ENCODE data around the gene SDK1. TPM values are rescaled to one million over a fixed set of nuclear protein-coding genes. Genes with fewer than 3 reads are reported as not detected.
"Not testable (repeated sequence)": the region's sequence is repeated elsewhere in the genome, so short reads cannot be mapped to it uniquely, and the experiment has no call there.

The SDK1 gene
- total RNA-seq, 2 donors from 2014 or later = 19.8 to 32.4 TPM

GRCh38 chr7:4257146-4258111 lies 956.4 kb downstream of the SDK1 start:
- intact Hi-C loops (cut with DNase I) = no loop called here

GRCh38 chr7:4260116-4260515 lies 959.1 kb downstream of the SDK1 start:
- H3K9me3 ChIP-seq; H3K4me3 ChIP-seq; DNase-seq; H3K36me3 ChIP-seq (replicated peaks in 1 of 2; ENCODE audit: insufficient read depth in 1 of 2, low read depth in 2 of 2); intact Hi-C loops (cut with DNase I); H3K4me1 ChIP-seq; H3K27ac ChIP-seq; ATAC-seq; H3K27me3 ChIP-seq: not testable (repeated sequence)
- WGBS, 2 donors = 93 to 94% methylated on average over 13 to 15 of the region's 15 CpGs

More at GRCh38 chr7:4257146-4258111, 956.4 kb downstream of the SDK1 start:
- DNase-seq = no peak
- H3K36me3 ChIP-seq (replicated peaks in 1 of 2; ENCODE audit: insufficient read depth in 1 of 2, low read depth in 2 of 2) = no peaks in the 10 kb centered on the region
- H3K4me1 ChIP-seq = no peaks in the 10 kb centered on the region
- H3K9me3 ChIP-seq = no peaks in the 10 kb centered on the region
- H3K4me3 ChIP-seq = no peak overlapping the region
- H3K27ac ChIP-seq = no peak overlapping the region
- ATAC-seq = no peak
- TF ChIP-seq POLR2A (IDR thresholded peaks at IDR 0.05) (no peak), CTCF (IDR thresholded peaks at IDR 0.05) (no peak)
- H3K27me3 ChIP-seq = no peaks in the 10 kb centered on the region
- 84 to 86% methylated on average over 13 to 15 of the region's 15 CpGs for WGBS, 2 donors

DNA sequence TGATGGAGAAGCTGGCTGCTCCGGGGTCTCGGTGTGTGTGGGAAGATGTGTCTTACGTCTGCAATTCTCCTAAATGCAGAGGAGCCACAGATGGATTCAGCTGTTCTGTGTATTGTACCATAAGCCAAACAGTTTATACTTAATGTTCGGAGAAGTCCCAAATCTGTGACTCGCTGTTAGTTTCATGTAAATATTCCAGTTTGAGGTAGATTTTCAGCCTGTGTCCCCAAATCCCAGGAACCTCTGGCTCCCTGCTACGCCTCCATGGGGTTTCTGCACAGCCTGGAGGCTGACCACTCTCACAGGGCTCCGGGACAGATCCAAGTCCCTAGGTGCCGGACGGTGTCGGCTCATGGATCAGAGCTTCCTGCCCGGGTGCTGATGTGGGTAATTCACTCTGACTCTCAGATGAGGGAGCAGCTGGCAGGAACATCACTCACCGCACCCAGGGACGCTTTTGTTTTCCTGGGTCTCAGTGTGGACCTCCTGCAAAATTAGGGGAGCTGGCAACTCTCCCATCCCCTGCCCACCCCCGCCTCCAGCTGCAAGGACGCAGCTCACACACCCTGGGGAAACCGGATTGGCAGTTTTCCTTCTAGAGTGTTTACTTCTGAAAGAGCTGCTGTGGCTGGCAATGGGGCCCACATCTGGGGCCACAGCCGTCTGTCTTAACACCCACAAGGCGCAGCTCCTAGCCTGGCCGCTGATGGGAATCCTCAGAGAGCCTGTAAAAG lies 960.0 kb downstream of the SDK1 start:
- no peak overlapping the region for H3K4me3 ChIP-seq
- H3K4me1 ChIP-seq = no peaks in the 10 kb centered on the region
- H3K9me3 ChIP-seq = no peaks in the 10 kb centered on the region
- 80 to 86% methylated on average over 8 to 19 of the region's 19 CpGs for WGBS, 2 donors
- no peak overlapping the region for H3K27ac ChIP-seq
- no peak for DNase-seq
- no peaks in the 10 kb centered on the region for H3K27me3 ChIP-seq
- TF ChIP-seq CTCF (IDR thresholded peaks at IDR 0.05) = no peak
- TF ChIP-seq POLR2A (IDR thresholded peaks at IDR 0.05) = no peak
- no peaks in the 10 kb centered on the region for H3K36me3 ChIP-seq (replicated peaks in 1 of 2; ENCODE audit: insufficient read depth in 1 of 2, low read depth in 2 of 2)
- intact Hi-C loops (cut with DNase I) = no loop called here
- ATAC-seq = no peak

GRCh38 chr7:4261601-4261960 lies 960.5 kb downstream of the SDK1 start:
- Histone ChIP-seq H3K9me3 (no peaks in the 10 kb centered on the region), H3K36me3 (replicated peaks in 1 of 2; ENCODE audit: insufficient read depth in 1 of 2, low read depth in 2 of 2) (no peaks in the 10 kb centered on the region), H3K27ac (no peak overlapping the region), H3K27me3 (no peaks in the 10 kb centered on the region), H3K4me1 (no peaks in the 10 kb centered on the region), H3K4me3 (no peak overlapping the region)
- intact Hi-C loops (cut with DNase I) = no loop called here
- 82 to 84% methylated on average over 10 to 11 of the region's 11 CpGs for WGBS, 2 donors
- DNase-seq = no peak
- ATAC-seq = no peak
- TF ChIP-seq CTCF (IDR thresholded peaks at IDR 0.05) (no peak), POLR2A (IDR thresholded peaks at IDR 0.05) (no peak)

DNA sequence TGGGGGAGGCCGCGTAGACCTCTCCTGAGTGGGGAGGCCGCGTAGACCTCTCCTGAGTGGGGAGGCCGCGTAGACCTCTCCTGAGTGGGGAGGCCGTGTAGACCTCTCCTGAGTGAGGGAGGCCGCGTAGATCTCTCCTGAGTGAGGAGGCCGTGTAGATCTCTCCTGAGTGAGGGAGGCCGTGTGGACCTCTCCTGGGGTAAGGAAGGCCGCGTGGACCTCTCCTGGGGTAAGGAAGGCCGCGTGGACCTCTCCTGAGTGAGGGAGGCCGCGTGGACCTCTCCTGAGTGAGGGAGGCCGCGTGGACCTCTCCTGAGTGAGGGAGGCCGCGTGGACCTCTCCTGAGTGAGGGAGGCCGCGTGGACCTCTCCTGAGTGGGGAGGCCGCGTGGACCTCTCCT lies 963.2 kb downstream of the SDK1 start:
- H3K27me3 ChIP-seq; H3K4me3 ChIP-seq; H3K36me3 ChIP-seq (replicated peaks in 1 of 2; ENCODE audit: insufficient read depth in 1 of 2, low read depth in 2 of 2); H3K9me3 ChIP-seq; DNase-seq; ATAC-seq; H3K27ac ChIP-seq; H3K4me1 ChIP-seq; intact Hi-C loops (cut with DNase I): not testable (repeated sequence)
- 91 to 93% methylated on average over 17 to 19 of the region's 25 CpGs for WGBS, 2 donors

Data from body of pancreas (tissue), 4 donors.